WTC11 (cell line): ENCODE data around the gene PPM1L. TPM values are rescaled to one million over a fixed set of nuclear protein-coding genes. Genes with fewer than 3 reads are reported as not detected.

Experiments
- ATF1 ChIP-seq: sonication (generic); formaldehyde crosslinking; IDR thresholded peaks from 2 replicates; pipeline ENCODE4 v1.8.1; 2023; ENCODE audit warnings: mild to moderate bottlenecking, moderate library complexity, missing genetic modification reagents
- CBFB ChIP-seq: sonication (generic); formaldehyde crosslinking; IDR thresholded peaks from 2 replicates; pipeline ENCODE4 v1.8.1; 2022; ENCODE audit warnings: mild to moderate bottlenecking, low read depth, missing genetic modification reagents
- CREB1 ChIP-seq: sonication (generic); formaldehyde crosslinking; IDR thresholded peaks from 2 replicates; pipeline ENCODE4 v1.8.0; 2023; ENCODE audit warnings: mild to moderate bottlenecking, missing genetic modification reagents
- EMX1 ChIP-seq: fragments of 250-450 bp; sonication (Bioruptor Pico); IDR thresholded peaks from 2 replicates; pipeline ENCODE4 v1.8.0; 2021; ENCODE audit warnings: mild to moderate bottlenecking
- ETV6 ChIP-seq: sonication (generic); formaldehyde crosslinking; IDR thresholded peaks from 2 replicates; pipeline ENCODE4 v1.8.1; 2022; ENCODE audit warnings: mild to moderate bottlenecking, missing genetic modification reagents
- FOXP1 ChIP-seq: sonication (generic); formaldehyde crosslinking; IDR thresholded peaks from 2 replicates; pipeline ENCODE4 v1.8.0; 2022; ENCODE audit warnings: missing genetic modification reagents, mild to moderate bottlenecking, moderate library complexity, borderline replicate concordance
- IRF2 ChIP-seq: sonication (generic); formaldehyde crosslinking; IDR thresholded peaks from 2 replicates; pipeline ENCODE4 v1.8.0; 2022; ENCODE audit warnings: low read depth, missing genetic modification reagents, borderline replicate concordance
- MYBL2 ChIP-seq: sonication (generic); formaldehyde crosslinking; IDR thresholded peaks from 2 replicates; pipeline ENCODE4 v1.8.1; 2023; ENCODE audit warnings: mild to moderate bottlenecking, moderate library complexity, missing genetic modification reagents
- NFYB ChIP-seq: sonication (generic); formaldehyde crosslinking; conservative IDR thresholded peaks from 2 replicates; pipeline ENCODE4 v1.8.0; 2022; ENCODE audit warnings: low read depth, missing genetic modification reagents
- NR1H2 ChIP-seq: sonication (generic); formaldehyde crosslinking; IDR thresholded peaks from 2 replicates; pipeline ENCODE4 v1.9.0; 2021; ENCODE audit warnings: mild to moderate bottlenecking, moderate library complexity, missing genetic modification reagents
- OVOL2 ChIP-seq: fragments of 250-450 bp; sonication (Bioruptor Pico); IDR thresholded peaks from 2 replicates; pipeline ENCODE4 v1.9.0; 2021; ENCODE audit warnings: mild to moderate bottlenecking, borderline replicate concordance
- PRDM15 ChIP-seq: sonication (generic); formaldehyde crosslinking; IDR thresholded peaks from 2 replicates; pipeline ENCODE4 v1.8.0; 2022; ENCODE audit warnings: missing genetic modification reagents
- PRRX2 ChIP-seq: fragments of 250-450 bp; sonication (Bioruptor Pico); IDR thresholded peaks from 2 replicates; pipeline ENCODE4 v1.8.0; 2021; ENCODE audit warnings: mild to moderate bottlenecking
- SOX15 ChIP-seq: fragments of 250-450 bp; sonication (Bioruptor Pico); IDR thresholded peaks from 2 replicates; pipeline ENCODE4 v1.9.0; 2021; ENCODE audit warnings: mild to moderate bottlenecking
- ZMAT4 ChIP-seq: fragments of 250-450 bp; sonication (Bioruptor Pico); IDR thresholded peaks from 2 replicates; pipeline ENCODE4 v1.9.0; 2021; ENCODE audit warnings: mild to moderate bottlenecking
- ZNF219 ChIP-seq: sonication (generic); formaldehyde crosslinking; IDR thresholded peaks from 2 replicates; pipeline ENCODE4 v1.8.0; 2023; ENCODE audit warnings: missing genetic modification reagents, mild to moderate bottlenecking, borderline replicate concordance
- ZNF317 ChIP-seq: sonication (generic); formaldehyde crosslinking; IDR thresholded peaks from 2 replicates; pipeline ENCODE4 v1.8.1; 2023; ENCODE audit warnings: low read depth, mild to moderate bottlenecking, moderate library complexity, missing genetic modification reagents, borderline replicate concordance
- ZNF396 ChIP-seq: fragments of 250-450 bp; sonication (Bioruptor Pico); IDR thresholded peaks from 2 replicates; pipeline ENCODE4 v1.8.0; 2021; ENCODE audit warnings: mild to moderate bottlenecking, moderate library complexity, borderline replicate concordance
- ZNF512 ChIP-seq: sonication (generic); formaldehyde crosslinking; IDR thresholded peaks from 2 replicates; pipeline ENCODE4 v1.8.1; 2022; ENCODE audit warnings: missing genetic modification reagents, borderline replicate concordance
- total RNA-seq: library from RNA; stranded (reverse); gene quantifications from 3 replicates; pipeline ENCODE4 v1.2.3, GENCODE V29; 2021
- TF ChIP-seq, protein P1 (sequence below): sonication (generic); formaldehyde crosslinking; IDR thresholded peaks from 2 replicates; pipeline ENCODE4 v1.8.0; 2023; ENCODE audit warnings: missing genetic modification reagents, mild to moderate bottlenecking, borderline replicate concordance
- TF ChIP-seq, protein P2 (sequence below): sonication (generic); formaldehyde crosslinking; IDR thresholded peaks from 2 replicates; pipeline ENCODE4 v1.8.0; 2023; ENCODE audit warnings: mild to moderate bottlenecking, missing genetic modification reagents
- TF ChIP-seq, protein P3 (sequence below): sonication (generic); formaldehyde crosslinking; IDR thresholded peaks from 2 replicates; pipeline ENCODE4 v1.8.0; 2022; ENCODE audit warnings: mild to moderate bottlenecking, missing genetic modification reagents

Gene PPM1L
- total RNA-seq, 1 experiment from 2014 or later = 18.1 TPM

DNA sequence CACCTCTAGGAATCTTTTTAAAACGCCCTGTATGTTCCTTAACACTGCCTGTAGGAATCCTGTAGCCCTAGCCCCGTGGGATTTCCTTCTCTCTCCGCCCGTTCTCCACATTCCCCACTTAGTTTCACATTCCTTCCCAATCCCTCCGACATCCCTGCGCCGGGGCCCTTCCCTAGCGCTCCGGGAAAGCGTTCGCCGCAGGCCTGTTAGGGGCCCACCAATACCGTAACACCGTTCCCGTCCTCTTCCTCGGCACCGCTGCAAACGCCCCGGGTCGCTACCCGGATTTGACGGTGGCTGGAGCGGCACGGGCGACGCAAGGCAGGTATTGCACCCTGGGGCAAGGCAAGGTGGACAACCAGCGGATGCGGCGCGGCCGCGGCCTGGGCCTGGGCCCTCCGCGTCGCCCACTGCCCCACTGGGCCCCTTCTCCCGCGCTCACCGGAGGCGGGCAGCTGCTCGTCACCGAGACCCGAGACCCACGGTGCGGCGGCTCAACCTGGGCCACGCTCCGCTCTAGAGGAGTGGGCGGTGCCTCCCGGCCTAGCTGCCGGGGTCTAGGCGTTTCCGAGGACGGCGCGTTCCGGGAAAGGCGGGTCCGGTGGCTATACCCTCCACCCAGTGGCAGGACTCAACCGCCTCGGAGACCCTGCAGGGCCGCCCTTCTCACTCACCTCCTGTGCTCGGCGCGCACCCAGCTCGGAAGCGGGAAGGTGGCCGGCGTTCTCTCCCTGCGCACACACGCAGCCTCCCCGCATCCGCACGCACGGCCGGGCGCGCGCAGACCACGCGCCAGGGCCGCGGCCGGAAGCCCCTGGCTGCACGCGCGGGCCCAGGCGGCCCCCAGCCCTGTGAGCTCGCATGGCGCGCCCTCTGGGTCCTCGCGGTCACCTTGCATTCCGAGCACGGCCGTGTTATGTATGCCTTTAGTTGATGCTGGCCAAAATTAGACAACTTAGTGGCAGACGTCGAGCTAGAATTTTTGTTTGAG, 348.8 kb downstream of the PPM1L start, which contains the start of gene B3GALNT1 (continued):
- TF ChIP-seq PRDM15 (CRISPR knock-in tag) (peak; percentile 60; the same call in 1 of the 2 replicates), NFYB (CRISPR knock-in tag) (peak; percentile 49), ZNF396 (CRISPR knock-in tag) (no peak), ZMAT4 (CRISPR knock-in tag) (no peak), MYBL2 (peak; percentile 78), PRRX2 (CRISPR knock-in tag) (no peak; the same call in 1 of the 2 replicates), EMX1 (CRISPR knock-in tag) (no peak), ZNF512 (CRISPR knock-in tag) (no peak), CBFB (no peak), CREB1 (CRISPR knock-in tag) (peak; percentile 83), ZNF317 (CRISPR knock-in tag) (0 out of 2 replicates have a peak, but pooled peaks have one; percentile 44), OVOL2 (CRISPR knock-in tag) (no peak), NR1H2 (CRISPR knock-in tag) (no peak), IRF2 (CRISPR knock-in tag) (peak; percentile 82), SOX15 (CRISPR knock-in tag) (no peak), ZNF219 (CRISPR knock-in tag) (peak; percentile 95), ETV6 (CRISPR knock-in tag) (peak; percentile 87), FOXP1 (CRISPR knock-in tag) (peak; percentile 99), ATF1 (peak; percentile 66; the same call in 1 of the 2 replicates)
- TF ChIP-seq, protein P1, sequence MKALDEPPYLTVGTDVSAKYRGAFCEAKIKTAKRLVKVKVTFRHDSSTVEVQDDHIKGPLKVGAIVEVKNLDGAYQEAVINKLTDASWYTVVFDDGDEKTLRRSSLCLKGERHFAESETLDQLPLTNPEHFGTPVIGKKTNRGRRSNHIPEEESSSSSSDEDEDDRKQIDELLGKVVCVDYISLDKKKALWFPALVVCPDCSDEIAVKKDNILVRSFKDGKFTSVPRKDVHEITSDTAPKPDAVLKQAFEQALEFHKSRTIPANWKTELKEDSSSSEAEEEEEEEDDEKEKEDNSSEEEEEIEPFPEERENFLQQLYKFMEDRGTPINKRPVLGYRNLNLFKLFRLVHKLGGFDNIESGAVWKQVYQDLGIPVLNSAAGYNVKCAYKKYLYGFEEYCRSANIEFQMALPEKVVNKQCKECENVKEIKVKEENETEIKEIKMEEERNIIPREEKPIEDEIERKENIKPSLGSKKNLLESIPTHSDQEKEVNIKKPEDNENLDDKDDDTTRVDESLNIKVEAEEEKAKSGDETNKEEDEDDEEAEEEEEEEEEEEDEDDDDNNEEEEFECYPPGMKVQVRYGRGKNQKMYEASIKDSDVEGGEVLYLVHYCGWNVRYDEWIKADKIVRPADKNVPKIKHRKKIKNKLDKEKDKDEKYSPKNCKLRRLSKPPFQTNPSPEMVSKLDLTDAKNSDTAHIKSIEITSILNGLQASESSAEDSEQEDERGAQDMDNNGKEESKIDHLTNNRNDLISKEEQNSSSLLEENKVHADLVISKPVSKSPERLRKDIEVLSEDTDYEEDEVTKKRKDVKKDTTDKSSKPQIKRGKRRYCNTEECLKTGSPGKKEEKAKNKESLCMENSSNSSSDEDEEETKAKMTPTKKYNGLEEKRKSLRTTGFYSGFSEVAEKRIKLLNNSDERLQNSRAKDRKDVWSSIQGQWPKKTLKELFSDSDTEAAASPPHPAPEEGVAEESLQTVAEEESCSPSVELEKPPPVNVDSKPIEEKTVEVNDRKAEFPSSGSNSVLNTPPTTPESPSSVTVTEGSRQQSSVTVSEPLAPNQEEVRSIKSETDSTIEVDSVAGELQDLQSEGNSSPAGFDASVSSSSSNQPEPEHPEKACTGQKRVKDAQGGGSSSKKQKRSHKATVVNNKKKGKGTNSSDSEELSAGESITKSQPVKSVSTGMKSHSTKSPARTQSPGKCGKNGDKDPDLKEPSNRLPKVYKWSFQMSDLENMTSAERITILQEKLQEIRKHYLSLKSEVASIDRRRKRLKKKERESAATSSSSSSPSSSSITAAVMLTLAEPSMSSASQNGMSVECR (CRISPR knock-in tag) = peak; percentile 92
- TF ChIP-seq, protein P2, sequence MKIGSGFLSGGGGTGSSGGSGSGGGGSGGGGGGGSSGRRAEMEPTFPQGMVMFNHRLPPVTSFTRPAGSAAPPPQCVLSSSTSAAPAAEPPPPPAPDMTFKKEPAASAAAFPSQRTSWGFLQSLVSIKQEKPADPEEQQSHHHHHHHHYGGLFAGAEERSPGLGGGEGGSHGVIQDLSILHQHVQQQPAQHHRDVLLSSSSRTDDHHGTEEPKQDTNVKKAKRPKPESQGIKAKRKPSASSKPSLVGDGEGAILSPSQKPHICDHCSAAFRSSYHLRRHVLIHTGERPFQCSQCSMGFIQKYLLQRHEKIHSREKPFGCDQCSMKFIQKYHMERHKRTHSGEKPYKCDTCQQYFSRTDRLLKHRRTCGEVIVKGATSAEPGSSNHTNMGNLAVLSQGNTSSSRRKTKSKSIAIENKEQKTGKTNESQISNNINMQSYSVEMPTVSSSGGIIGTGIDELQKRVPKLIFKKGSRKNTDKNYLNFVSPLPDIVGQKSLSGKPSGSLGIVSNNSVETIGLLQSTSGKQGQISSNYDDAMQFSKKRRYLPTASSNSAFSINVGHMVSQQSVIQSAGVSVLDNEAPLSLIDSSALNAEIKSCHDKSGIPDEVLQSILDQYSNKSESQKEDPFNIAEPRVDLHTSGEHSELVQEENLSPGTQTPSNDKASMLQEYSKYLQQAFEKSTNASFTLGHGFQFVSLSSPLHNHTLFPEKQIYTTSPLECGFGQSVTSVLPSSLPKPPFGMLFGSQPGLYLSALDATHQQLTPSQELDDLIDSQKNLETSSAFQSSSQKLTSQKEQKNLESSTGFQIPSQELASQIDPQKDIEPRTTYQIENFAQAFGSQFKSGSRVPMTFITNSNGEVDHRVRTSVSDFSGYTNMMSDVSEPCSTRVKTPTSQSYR (CRISPR knock-in tag) = no peak
- TF ChIP-seq, protein P3, sequence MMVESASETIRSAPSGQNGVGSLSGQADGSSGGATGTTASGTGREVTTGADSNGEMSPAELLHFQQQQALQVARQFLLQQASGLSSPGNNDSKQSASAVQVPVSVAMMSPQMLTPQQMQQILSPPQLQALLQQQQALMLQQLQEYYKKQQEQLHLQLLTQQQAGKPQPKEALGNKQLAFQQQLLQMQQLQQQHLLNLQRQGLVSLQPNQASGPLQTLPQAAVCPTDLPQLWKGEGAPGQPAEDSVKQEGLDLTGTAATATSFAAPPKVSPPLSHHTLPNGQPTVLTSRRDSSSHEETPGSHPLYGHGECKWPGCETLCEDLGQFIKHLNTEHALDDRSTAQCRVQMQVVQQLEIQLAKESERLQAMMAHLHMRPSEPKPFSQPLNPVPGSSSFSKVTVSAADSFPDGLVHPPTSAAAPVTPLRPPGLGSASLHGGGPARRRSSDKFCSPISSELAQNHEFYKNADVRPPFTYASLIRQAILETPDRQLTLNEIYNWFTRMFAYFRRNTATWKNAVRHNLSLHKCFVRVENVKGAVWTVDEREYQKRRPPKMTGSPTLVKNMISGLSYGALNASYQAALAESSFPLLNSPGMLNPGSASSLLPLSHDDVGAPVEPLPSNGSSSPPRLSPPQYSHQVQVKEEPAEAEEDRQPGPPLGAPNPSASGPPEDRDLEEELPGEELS (CRISPR knock-in tag) = peak; percentile 96
